ENCODE measurements around the gene AP4M1.

The AP4M1 gene

GRCh38 chr7:100101016-100101862 lies at the start of gene AP4M1, which contains the start of gene MCM7:
AP4M1 (plus strand) TSS chr7:100101643; CDS start chr7:100101715, 72 bp downstream.
MCM7 (minus strand) TSS chr7:100101397; CDS start chr7:100101294, 103 bp downstream.
- DNase-seq (ENCODE audit: low read depth) = peak; percentile 94

- no peak for DNase-seq (ENCODE audit: low read depth)
These were observed 48.2 kb upstream of the AP4M1 start for GRCh38 chr7:100053215-100053614.

- DNase-seq (ENCODE audit: low read depth) = no peak
These were observed 44.4 kb upstream of the AP4M1 start for GRCh38 chr7:100057006-100057405.

- no peak for DNase-seq (ENCODE audit: low read depth)
These were observed 42.1 kb upstream of the AP4M1 start for GRCh38 chr7:100059251-100059739.

- no peak for DNase-seq (ENCODE audit: low read depth)
These were observed 39.8 kb upstream of the AP4M1 start for GRCh38 chr7:100061518-100062193.

GRCh38 chr7:100063376-100063775 lies 38.1 kb upstream of the AP4M1 start:
- no peak for DNase-seq (ENCODE audit: low read depth)

GRCh38 chr7:100064162-100064561 lies 37.3 kb upstream of the AP4M1 start:
- no peak for DNase-seq (ENCODE audit: low read depth)

- DNase-seq (ENCODE audit: low read depth) = no peak
These were observed 35.8 kb upstream of the AP4M1 start for GRCh38 chr7:100065452-100066186.

- DNase-seq (ENCODE audit: low read depth) = no peak
These were observed 34.5 kb upstream of the AP4M1 start for GRCh38 chr7:100066953-100067352.

GRCh38 chr7:100069991-100070390 lies 31.5 kb upstream of the AP4M1 start:
- no peak for DNase-seq (ENCODE audit: low read depth)

- DNase-seq (ENCODE audit: low read depth) = no peak
These were observed 30.3 kb upstream of the AP4M1 start for GRCh38 chr7:100071018-100071723.

GRCh38 chr7:100072462-100072861 lies 29.0 kb upstream of the AP4M1 start:
- DNase-seq (ENCODE audit: low read depth) = no peak

GRCh38 chr7:100074841-100075240 lies 26.6 kb upstream of the AP4M1 start:
- DNase-seq (ENCODE audit: low read depth) = no peak

- no peak for DNase-seq (ENCODE audit: low read depth)
These were observed 26.0 kb upstream of the AP4M1 start for GRCh38 chr7:100075418-100075817.

- DNase-seq (ENCODE audit: low read depth) = no peak
These were observed 24.2 kb upstream of the AP4M1 start for GRCh38 chr7:100077205-100077604.

GRCh38 chr7:100079024-100079560 lies 22.4 kb upstream of the AP4M1 start:
- DNase-seq (ENCODE audit: low read depth) = no peak

- no peak for DNase-seq (ENCODE audit: low read depth)
These were observed 20.4 kb upstream of the AP4M1 start for GRCh38 chr7:100080907-100081534.

- DNase-seq (ENCODE audit: low read depth) = peak; percentile 94
These were observed 19.8 kb upstream of the AP4M1 start, which contains the start of gene ZNF3 for GRCh38 chr7:100081535-100082102. ZNF3 (minus strand) TSS chr7:100081723; CDS start chr7:100077357, 4,366 bp downstream.

- no peak for DNase-seq (ENCODE audit: low read depth)
These were observed 18.5 kb upstream of the AP4M1 start for GRCh38 chr7:100082978-100083377.

GRCh38 chr7:100085515-100085914 lies 15.9 kb upstream of the AP4M1 start:
- DNase-seq (ENCODE audit: low read depth) = no peak

Data from stimulated activated CD8-positive, alpha-beta memory T cell treated with anti-CD3 and anti-CD28 coated beads, Interleukin-7, amount 100 ng/mL, for 24 hours (primary cell).